CD14-positive monocyte (primary cell): Measurements from ENCODE around the gene GSKIP. TPM values are rescaled to one million over a fixed set of nuclear protein-coding genes. Genes with fewer than 3 reads are reported as not detected.

Experiments
- DNase-seq, 3 donors: peaks; one replicate each; pipeline ENCODE4 v3.0.0-alpha.2; 2011 to 2022
- H2AFZ ChIP-seq: 2 replicates; pipeline ENCODE4 v1.6.0; 2012; ENCODE audit warnings: mild to moderate bottlenecking, low read depth, low read length, inconsistent platforms; ENCODE audit not compliant: insufficient read depth, poor library complexity, severe bottlenecking
- H3K27ac ChIP-seq, 2 donors: 1 replicate in 1 of 2; 2 replicates in 1 of 2; pipeline ENCODE4 v1.5.1; 2012 to 2013; ENCODE audit warnings: low read length in 2 of 2, control low read depth in 1 of 2, inconsistent platforms in 1 of 2, low read depth in 1 of 2, mild to moderate bottlenecking in 1 of 2
- H3K27me3 ChIP-seq, 2 donors: one replicate each; pipeline versions ENCODE4 v1.6.0 to v1.6.1; 2011 to 2013; ENCODE audit warnings: low read length in 2 of 2; ENCODE audit not compliant: control insufficient read depth in 2 of 2, insufficient read depth in 2 of 2
- H3K36me3 ChIP-seq, 2 donors: replicated peaks in 1 of 2; 1 replicate in 1 of 2; 2 replicates in 1 of 2; pipeline versions ENCODE4 v1.5.1 to v1.6.1; 2012 to 2013; ENCODE audit warnings: low read length in 2 of 2, control low read depth in 1 of 2, inconsistent platforms in 1 of 2, mild to moderate bottlenecking in 1 of 2; ENCODE audit not compliant: insufficient read depth in 2 of 2, control insufficient read depth in 1 of 2
- H3K4me1 ChIP-seq, 2 donors: 1 replicate in 1 of 2; 2 replicates in 1 of 2; pipeline versions ENCODE4 v1.5.1 to v1.6.1; 2012 to 2013; ENCODE audit warnings: low read length in 2 of 2, control low read depth in 1 of 2, inconsistent platforms in 1 of 2, mild to moderate bottlenecking in 1 of 2, moderate library complexity in 1 of 2; ENCODE audit not compliant: insufficient read depth in 2 of 2, control insufficient read depth in 1 of 2
- H3K4me2 ChIP-seq: replicated peaks from 2 replicates; pipeline ENCODE3; 2012; ENCODE audit warnings: low read length, moderate library complexity, mild to moderate bottlenecking; ENCODE audit not compliant: poor library complexity, severe bottlenecking; ENCODE audit errors: extremely low read depth
- H3K4me3 ChIP-seq, 3 experiments: fragments of 200-600 bp in 1 of 3; sonication (generic) in 1 of 3; replicated peaks in 1 of 3; 1 replicate in 2 of 3; 2 replicates in 1 of 3; pipeline ENCODE4 v1.5.1; 2011 to 2013; ENCODE audit warnings: low read length in 3 of 3, mild to moderate bottlenecking in 3 of 3, control low read depth in 2 of 3, low read depth in 2 of 3, inconsistent platforms in 1 of 3, moderate library complexity in 1 of 3
- H3K79me2 ChIP-seq: 2 replicates; pipeline ENCODE4 v1.6.0; 2012; ENCODE audit warnings: mild to moderate bottlenecking, control low read depth, inconsistent platforms, low read length, moderate library complexity; ENCODE audit not compliant: insufficient read depth
- H3K9ac ChIP-seq: 2 replicates; pipeline ENCODE4 v1.6.0; 2017; ENCODE audit warnings: low read length, mild to moderate bottlenecking; ENCODE audit not compliant: insufficient read depth, poor library complexity, severe bottlenecking
- H3K9me3 ChIP-seq, 2 donors: replicated peaks in 1 of 2; 1 replicate in 1 of 2; 2 replicates in 1 of 2; pipeline versions ENCODE4 v1.5.1 to v1.6.1; 2012 to 2013; ENCODE audit warnings: low read length in 2 of 2, control low read depth in 1 of 2; ENCODE audit not compliant: control insufficient read depth in 1 of 2, insufficient read depth in 1 of 2
- H4K20me1 ChIP-seq: 2 replicates; pipeline ENCODE4 v1.6.0; 2012; ENCODE audit warnings: mild to moderate bottlenecking, low read length, control low read depth, moderate library complexity; ENCODE audit not compliant: insufficient read depth
- H3K27ac Mint-ChIP-seq, 7 donors: one replicate each; pipeline ENCODE4 v1.8.0; 2020; ENCODE audit warnings: mild to moderate bottlenecking in 7 of 7, mixed read lengths in 7 of 7, moderate library complexity in 6 of 7, inconsistent platforms in 2 of 7
- H3K27me3 Mint-ChIP-seq, 3 donors: one replicate each; pipeline ENCODE4 v1.8.0; 2021 to 2022; ENCODE audit warnings: low read depth in 3 of 3, mild to moderate bottlenecking in 3 of 3, mixed read lengths in 3 of 3, moderate library complexity in 3 of 3, inconsistent platforms in 1 of 3
- H3K36me3 Mint-ChIP-seq, 2 donors: one replicate each; pipeline ENCODE4 v1.8.0; 2020; ENCODE audit warnings: mixed read lengths in 2 of 2, inconsistent platforms in 1 of 2, mild to moderate bottlenecking in 1 of 2
- H3K4me1 Mint-ChIP-seq: one replicate; pipeline ENCODE4 v1.8.0; 2020; ENCODE audit warnings: mild to moderate bottlenecking, mixed read lengths
- H3K4me3 Mint-ChIP-seq, 2 donors: one replicate each; pipeline ENCODE4 v1.8.0; 2020; ENCODE audit warnings: mild to moderate bottlenecking in 2 of 2, mixed read lengths in 2 of 2, moderate library complexity in 1 of 2
- H3K9me3 Mint-ChIP-seq, 7 donors: one replicate each; pipeline ENCODE4 v1.8.0; 2020 to 2022; ENCODE audit warnings: mixed read lengths in 7 of 7, mild to moderate bottlenecking in 6 of 7, moderate library complexity in 6 of 7, inconsistent platforms in 2 of 7
- WGBS: methylation state at CpG from one replicate; pipeline ENCODE4 v1.1.5; 2013; ENCODE audit warnings: missing lambda C conversion rate; ENCODE audit not compliant: insufficient coverage; 5-methylcytosine and 5-hydroxymethylcytosine counted together
- intact Hi-C, 2 donors: fragments of 100-400 bp; cut with micrococcal nuclease; formaldehyde crosslinking; loops; one replicate each; pipeline versions ENCODE4 v1.15.0 to v1.15.1; 2023
- polyA plus RNA-seq, 3 donors: library from polyadenylated mRNA; depleted of rRNA in 1 of 3; unstranded in 2 of 3; stranded (reverse) in 1 of 3; fragments of 300-500 nt in 2 of 3; fragments of >200 nt in 1 of 3; fragmentation: Illumina TruSeq in 2 of 3; gene quantifications; 1 replicate in 2 of 3; 2 replicates in 1 of 3; pipeline ENCODE4 v1.2.3, GENCODE V29; 2012 to 2021
- TF ChIP-seq, protein P1 (sequence below): fragments of 200-600 bp; IDR thresholded peaks from one replicate; pipeline ENCODE4 v1.8.0; 2022; ENCODE audit warnings: antibody characterized with exemption, mild to moderate bottlenecking

Gene GSKIP
- polyA plus RNA-seq, 3 donors = 3.1 to 24.7 (median 20.7) TPM

DNA sequence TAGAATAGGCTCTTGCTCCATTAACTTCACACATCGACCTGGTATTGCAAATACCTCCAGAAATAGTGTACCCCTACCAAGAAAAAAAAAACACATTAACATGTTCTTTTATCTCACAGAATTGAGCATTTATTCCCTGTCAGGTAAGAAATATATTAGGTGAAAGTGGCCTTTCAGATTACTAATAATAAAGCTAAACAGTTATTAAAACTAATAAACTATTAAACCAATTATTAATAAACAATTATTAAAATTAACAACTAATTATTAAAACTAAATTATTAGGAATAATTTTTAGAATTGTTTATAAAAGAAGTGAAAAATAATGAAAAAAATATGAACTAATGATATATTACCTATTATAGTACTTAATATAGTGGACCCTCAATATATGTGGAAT is 21.4 kb downstream of the GSKIP start:
- Histone ChIP-seq H3K27ac (no peak overlapping the region), H3K9me3 (no peaks in the 10 kb centered on the region), H3K27me3 (no peaks in the 10 kb centered on the region), H3K36me3 (peaks cover 28 to 45% of the 10 kb centered on the region in 2 donors), H4K20me1 (no peaks in the 10 kb centered on the region), H3K79me2 (no peaks in the 10 kb centered on the region), H3K4me1 (no peaks in the 10 kb centered on the region), H3K9ac (no peak overlapping the region), H2AFZ (no peak overlapping the region), H3K4me3 (no peak overlapping the region), H3K4me2 (no peak overlapping the region)
- intact Hi-C loops = no loop called here
- Mint-ChIP-seq H3K36me3 (peaks cover 25 to 32% of the 10 kb centered on the region in 2 donors), H3K27me3 (peaks cover 3% of the 10 kb centered on the region in 3 donors), H3K4me1 (no peaks in the 10 kb centered on the region), H3K27ac (no peak overlapping the region), H3K9me3 (no peaks in the 10 kb centered on the region), H3K4me3 (no peak overlapping the region)
- TF ChIP-seq, protein P1, sequence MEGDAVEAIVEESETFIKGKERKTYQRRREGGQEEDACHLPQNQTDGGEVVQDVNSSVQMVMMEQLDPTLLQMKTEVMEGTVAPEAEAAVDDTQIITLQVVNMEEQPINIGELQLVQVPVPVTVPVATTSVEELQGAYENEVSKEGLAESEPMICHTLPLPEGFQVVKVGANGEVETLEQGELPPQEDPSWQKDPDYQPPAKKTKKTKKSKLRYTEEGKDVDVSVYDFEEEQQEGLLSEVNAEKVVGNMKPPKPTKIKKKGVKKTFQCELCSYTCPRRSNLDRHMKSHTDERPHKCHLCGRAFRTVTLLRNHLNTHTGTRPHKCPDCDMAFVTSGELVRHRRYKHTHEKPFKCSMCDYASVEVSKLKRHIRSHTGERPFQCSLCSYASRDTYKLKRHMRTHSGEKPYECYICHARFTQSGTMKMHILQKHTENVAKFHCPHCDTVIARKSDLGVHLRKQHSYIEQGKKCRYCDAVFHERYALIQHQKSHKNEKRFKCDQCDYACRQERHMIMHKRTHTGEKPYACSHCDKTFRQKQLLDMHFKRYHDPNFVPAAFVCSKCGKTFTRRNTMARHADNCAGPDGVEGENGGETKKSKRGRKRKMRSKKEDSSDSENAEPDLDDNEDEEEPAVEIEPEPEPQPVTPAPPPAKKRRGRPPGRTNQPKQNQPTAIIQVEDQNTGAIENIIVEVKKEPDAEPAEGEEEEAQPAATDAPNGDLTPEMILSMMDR = no peak
- no peak for DNase-seq
- WGBS = no CpG with 5 or more reads among the region's 1 CpG

DNA sequence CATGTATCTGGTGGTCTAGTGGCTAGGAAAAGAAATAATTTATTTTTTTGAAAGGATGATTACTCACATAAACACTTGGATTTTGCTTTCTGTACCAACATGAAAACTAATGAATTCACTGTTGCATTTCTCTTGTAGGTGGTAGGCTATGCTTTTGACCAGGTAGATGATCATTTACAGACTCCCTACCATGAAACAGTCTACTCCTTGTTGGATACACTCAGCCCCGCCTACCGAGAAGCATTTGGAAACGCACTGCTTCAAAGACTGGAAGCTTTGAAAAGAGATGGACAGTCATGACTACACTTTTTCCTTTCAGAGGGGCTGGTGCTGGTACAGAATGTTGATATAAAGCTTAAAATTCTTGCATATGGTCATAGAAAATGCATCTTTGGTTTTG is 22.1 kb downstream of the GSKIP start:
- intact Hi-C loops = no loop called here
- DNase-seq = no peak
- H3K36me3 Mint-ChIP-seq = peaks cover 25 to 32% of the 10 kb centered on the region in 2 donors

More for the DNA sequence above, 22.1 kb downstream of the GSKIP start:
- H3K9me3 ChIP-seq = no peaks in the 10 kb centered on the region
- no peak overlapping the region for H3K9ac ChIP-seq
- H3K79me2 ChIP-seq = no peaks in the 10 kb centered on the region
- Mint-ChIP-seq H3K27me3 (peaks cover 8 to 10% (median 9%) of the 10 kb centered on the region in 3 donors), H3K27ac (no peak overlapping the region), H3K9me3 (no peaks in the 10 kb centered on the region), H3K4me1 (no peaks in the 10 kb centered on the region), H3K4me3 (no peak overlapping the region)
- H3K4me3 ChIP-seq = no peak overlapping the region
- no peaks in the 10 kb centered on the region for H4K20me1 ChIP-seq
- no peak overlapping the region for H3K27ac ChIP-seq
- TF ChIP-seq, protein P1 = no peak
- peaks cover 4 to 6% of the 10 kb centered on the region in 2 donors for H3K27me3 ChIP-seq
- H3K36me3 ChIP-seq = peaks cover 28 to 45% of the 10 kb centered on the region in 2 donors
- H3K4me2 ChIP-seq = no peak overlapping the region
- no peaks in the 10 kb centered on the region for H3K4me1 ChIP-seq
- no peak overlapping the region for H2AFZ ChIP-seq
- WGBS = 100% methylated on average over 3 of the region's 3 CpGs
